ENCODE results near the gene MGMT.

- no peak for TF ChIP-seq POLR2A (IDR thresholded peaks at IDR 0.05; ENCODE audit: low read depth, low read length)
- TF ChIP-seq MXI1 (IDR thresholded peaks at IDR 0.05; ENCODE audit: borderline replicate concordance, low read depth, low read length) = no peak
- TF ChIP-seq CTCF (conservative IDR thresholded peaks at IDR 0.05; ENCODE audit: low read depth, low read length) = no peak
Measured at GRCh38 chr10:129548600-129548999, 81.6 kb downstream of the MGMT start.

All from IMR-90 (cell line).